ENCODE measurements around the gene PLXNA2. TPM values are rescaled to one million over a fixed set of nuclear protein-coding genes. Genes with fewer than 3 reads are reported as not detected.
A peak's percentile ranks its signal among the peaks of the same experiment; 100 is the strongest.

The PLXNA2 gene
- total and polyA plus RNA-seq, 2 of the 13 experiments (the other 11 are each of a cell fraction or from before 2014, with no cell fraction given), result 1.1 to 2.1 TPM

DNA sequence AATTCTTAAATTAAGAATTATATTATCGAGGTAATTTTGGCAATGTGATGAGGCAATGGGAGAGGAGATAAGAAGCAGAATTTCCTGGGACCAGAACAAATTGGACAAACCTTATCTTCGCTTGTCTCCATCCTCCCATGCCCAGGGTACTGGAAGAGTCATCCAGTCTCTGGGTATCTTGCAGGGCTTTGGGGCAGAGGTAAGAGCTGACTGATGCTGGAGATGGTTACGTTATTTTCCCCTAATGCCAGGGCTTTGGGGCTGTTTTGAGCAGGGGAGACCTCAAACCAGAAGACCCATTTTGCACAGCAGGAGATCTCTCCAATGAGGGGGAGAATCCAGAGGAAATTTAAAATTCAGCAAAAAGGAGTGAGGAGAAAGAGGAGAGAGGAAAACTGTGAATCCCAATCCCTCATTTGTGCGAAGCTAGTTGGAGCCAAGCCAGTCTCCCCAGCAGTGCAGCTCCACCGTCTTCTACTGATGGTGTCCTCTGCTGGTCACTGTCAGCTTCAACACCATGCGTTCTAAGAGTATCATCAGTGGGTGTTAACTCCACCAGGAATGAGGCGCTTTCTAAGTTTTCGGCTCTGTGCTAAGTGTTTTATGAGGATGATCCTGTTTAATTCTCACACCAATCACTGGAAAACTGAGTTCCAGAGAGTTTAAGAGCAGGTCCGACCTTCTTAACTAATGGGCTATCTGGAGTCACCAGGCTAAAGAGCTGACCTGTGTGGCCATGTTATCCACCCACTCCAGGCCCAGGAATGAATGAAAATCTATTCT lies 246.5 kb downstream of the PLXNA2 start (continued):
- TF ChIP-seq STAG1 (CRISPR knock-in tag; IDR thresholded peaks at IDR 0.05) (peak; percentile 52), PHB2 (IDR thresholded peaks at IDR 0.05; ENCODE audit: partially characterized antibody) (no peak), ZNF558 (CRISPR knock-in tag; IDR thresholded peaks at IDR 0.05; ENCODE audit: borderline replicate concordance) (no peak), ZNF251 (CRISPR knock-in tag; IDR thresholded peaks at IDR 0.05) (no peak), XRCC5 (optimal IDR thresholded peaks at IDR 0.05; ENCODE audit: low read length) (peak; percentile 55), GFI1 (CRISPR knock-in tag; IDR thresholded peaks at IDR 0.05; ENCODE audit: borderline replicate concordance) (no peak), KDM5B (CRISPR knock-in tag; IDR thresholded peaks at IDR 0.05; ENCODE audit: borderline replicate concordance) (no peak), RFXANK (CRISPR knock-in tag; IDR thresholded peaks at IDR 0.05) (no peak), ZBTB21 (CRISPR knock-in tag; IDR thresholded peaks at IDR 0.05) (no peak), ZNF274 (CRISPR knock-in tag; IDR thresholded peaks at IDR 0.05) (no peak)
- TF ChIP-seq, protein P1, sequence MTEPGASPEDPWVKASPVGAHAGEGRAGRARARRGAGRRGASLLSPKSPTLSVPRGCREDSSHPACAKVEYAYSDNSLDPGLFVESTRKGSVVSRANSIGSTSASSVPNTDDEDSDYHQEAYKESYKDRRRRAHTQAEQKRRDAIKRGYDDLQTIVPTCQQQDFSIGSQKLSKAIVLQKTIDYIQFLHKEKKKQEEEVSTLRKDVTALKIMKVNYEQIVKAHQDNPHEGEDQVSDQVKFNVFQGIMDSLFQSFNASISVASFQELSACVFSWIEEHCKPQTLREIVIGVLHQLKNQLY (CRISPR knock-in tag; IDR thresholded peaks at IDR 0.05), result no peak
- TF ChIP-seq, protein P2, sequence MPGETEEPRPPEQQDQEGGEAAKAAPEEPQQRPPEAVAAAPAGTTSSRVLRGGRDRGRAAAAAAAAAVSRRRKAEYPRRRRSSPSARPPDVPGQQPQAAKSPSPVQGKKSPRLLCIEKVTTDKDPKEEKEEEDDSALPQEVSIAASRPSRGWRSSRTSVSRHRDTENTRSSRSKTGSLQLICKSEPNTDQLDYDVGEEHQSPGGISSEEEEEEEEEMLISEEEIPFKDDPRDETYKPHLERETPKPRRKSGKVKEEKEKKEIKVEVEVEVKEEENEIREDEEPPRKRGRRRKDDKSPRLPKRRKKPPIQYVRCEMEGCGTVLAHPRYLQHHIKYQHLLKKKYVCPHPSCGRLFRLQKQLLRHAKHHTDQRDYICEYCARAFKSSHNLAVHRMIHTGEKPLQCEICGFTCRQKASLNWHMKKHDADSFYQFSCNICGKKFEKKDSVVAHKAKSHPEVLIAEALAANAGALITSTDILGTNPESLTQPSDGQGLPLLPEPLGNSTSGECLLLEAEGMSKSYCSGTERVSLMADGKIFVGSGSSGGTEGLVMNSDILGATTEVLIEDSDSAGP (CRISPR knock-in tag; IDR thresholded peaks at IDR 0.05; ENCODE audit: borderline replicate concordance), result no peak
- TF ChIP-seq, protein P3, sequence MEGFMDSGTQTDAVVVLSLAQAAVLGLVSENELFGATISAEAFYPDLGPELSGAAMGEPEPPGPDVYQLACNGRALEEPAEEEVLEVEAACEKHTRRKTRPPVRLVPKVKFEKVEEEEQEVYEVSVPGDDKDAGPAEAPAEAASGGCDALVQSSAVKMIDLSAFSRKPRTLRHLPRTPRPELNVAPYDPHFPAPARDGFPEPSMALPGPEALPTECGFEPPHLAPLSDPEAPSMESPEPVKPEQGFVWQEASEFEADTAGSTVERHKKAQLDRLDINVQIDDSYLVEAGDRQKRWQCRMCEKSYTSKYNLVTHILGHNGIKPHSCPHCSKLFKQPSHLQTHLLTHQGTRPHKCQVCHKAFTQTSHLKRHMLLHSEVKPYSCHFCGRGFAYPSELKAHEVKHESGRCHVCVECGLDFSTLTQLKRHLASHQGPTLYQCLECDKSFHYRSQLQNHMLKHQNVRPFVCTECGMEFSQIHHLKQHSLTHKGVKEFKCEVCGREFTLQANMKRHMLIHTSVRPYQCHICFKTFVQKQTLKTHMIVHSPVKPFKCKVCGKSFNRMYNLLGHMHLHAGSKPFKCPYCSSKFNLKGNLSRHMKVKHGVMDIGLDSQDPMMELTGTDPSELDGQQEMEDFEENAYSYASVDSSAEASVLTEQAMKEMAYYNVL (CRISPR knock-in tag; IDR thresholded peaks at IDR 0.05; ENCODE audit: borderline replicate concordance), result no peak
- TF ChIP-seq, protein P4, sequence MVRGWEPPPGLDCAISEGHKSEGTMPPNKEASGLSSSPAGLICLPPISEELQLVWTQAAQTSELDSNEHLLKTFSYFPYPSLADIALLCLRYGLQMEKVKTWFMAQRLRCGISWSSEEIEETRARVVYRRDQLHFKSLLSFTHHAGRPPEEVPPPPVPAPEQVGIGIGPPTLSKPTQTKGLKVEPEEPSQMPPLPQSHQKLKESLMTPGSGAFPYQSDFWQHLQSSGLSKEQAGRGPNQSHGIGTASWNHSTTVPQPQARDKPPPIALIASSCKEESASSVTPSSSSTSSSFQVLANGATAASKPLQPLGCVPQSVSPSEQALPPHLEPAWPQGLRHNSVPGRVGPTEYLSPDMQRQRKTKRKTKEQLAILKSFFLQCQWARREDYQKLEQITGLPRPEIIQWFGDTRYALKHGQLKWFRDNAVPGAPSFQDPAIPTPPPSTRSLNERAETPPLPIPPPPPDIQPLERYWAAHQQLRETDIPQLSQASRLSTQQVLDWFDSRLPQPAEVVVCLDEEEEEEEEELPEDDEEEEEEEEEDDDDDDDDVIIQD (CRISPR knock-in tag; IDR thresholded peaks at IDR 0.05; ENCODE audit: low read depth), result no peak
- TF ChIP-seq, protein P5, sequence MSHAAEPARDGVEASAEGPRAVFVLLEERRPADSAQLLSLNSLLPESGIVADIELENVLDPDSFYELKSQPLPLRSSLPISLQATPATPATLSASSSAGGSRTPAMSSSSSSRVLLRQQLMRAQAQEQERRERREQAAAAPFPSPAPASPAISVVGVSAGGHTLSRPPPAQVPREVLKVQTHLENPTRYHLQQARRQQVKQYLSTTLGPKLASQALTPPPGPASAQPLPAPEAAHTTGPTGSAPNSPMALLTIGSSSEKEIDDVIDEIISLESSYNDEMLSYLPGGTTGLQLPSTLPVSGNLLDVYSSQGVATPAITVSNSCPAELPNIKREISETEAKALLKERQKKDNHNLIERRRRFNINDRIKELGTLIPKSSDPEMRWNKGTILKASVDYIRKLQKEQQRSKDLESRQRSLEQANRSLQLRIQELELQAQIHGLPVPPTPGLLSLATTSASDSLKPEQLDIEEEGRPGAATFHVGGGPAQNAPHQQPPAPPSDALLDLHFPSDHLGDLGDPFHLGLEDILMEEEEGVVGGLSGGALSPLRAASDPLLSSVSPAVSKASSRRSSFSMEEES (CRISPR knock-in tag; IDR thresholded peaks at IDR 0.05), result no peak

Measured in HepG2 (cell line).